Ishikawa (cell line): Measurements from ENCODE around the gene ALKBH3.

Experiments
- CEBPB ChIP-seq: IDR thresholded peaks from 2 replicates; pipeline ENCODE4 v1.6.1; 2012
- CREB1 ChIP-seq: IDR thresholded peaks from 2 replicates; pipeline ENCODE4 v1.6.1; 2012; ENCODE audit warnings: low read depth
- EGR1 ChIP-seq: IDR thresholded peaks from 2 replicates; pipeline ENCODE4 v1.6.1; 2012
- EP300 ChIP-seq: IDR thresholded peaks from 2 replicates; pipeline ENCODE4 v1.6.1; 2012; ENCODE audit warnings: borderline replicate concordance
- FOXM1 ChIP-seq: IDR thresholded peaks from 2 replicates; pipeline ENCODE4 v1.6.1; 2012; ENCODE audit warnings: low read depth, borderline replicate concordance
- MAX ChIP-seq: IDR thresholded peaks from 2 replicates; pipeline ENCODE4 v1.6.1; 2012
- NFIC ChIP-seq: IDR thresholded peaks from 2 replicates; pipeline ENCODE4 v1.6.1; 2012
- RAD21 ChIP-seq: IDR thresholded peaks from 2 replicates; pipeline ENCODE4 v1.6.1; 2012; ENCODE audit warnings: low read depth
- REST ChIP-seq: IDR thresholded peaks from 2 replicates; pipeline ENCODE4 v1.6.1; 2012; ENCODE audit warnings: low read depth, mild to moderate bottlenecking
- TAF1 ChIP-seq: IDR thresholded peaks from 2 replicates; pipeline ENCODE4 v1.6.1; 2012; ENCODE audit warnings: low read depth, mild to moderate bottlenecking
- TCF12 ChIP-seq: IDR thresholded peaks from 2 replicates; pipeline ENCODE4 v1.6.1; 2012; ENCODE audit warnings: low read depth
- TEAD4 ChIP-seq: IDR thresholded peaks from 2 replicates; pipeline ENCODE4 v1.6.1; 2012
- USF1 ChIP-seq: IDR thresholded peaks from 2 replicates; pipeline ENCODE4 v1.6.1; 2012
- YY1 ChIP-seq: IDR thresholded peaks from 2 replicates; pipeline ENCODE4 v1.6.1; 2012; ENCODE audit warnings: low read depth
- ZBTB7A ChIP-seq: IDR thresholded peaks from 2 replicates; pipeline ENCODE4 v1.6.1; 2012; ENCODE audit warnings: low read depth

ALKBH3 gene

GRCh38 chr11:43925932-43926505 lies 45.4 kb downstream of the ALKBH3 start:
- TF ChIP-seq EP300 (no peak), MAX (no peak), FOXM1 (no peak), USF1 (no peak), TCF12 (no peak), NFIC (no peak), REST (no peak), YY1 (no peak), TAF1 (no peak), EGR1 (no peak), RAD21 (no peak)

GRCh38 chr11:43927070-43927469 lies 46.4 kb downstream of the ALKBH3 start:
- TF ChIP-seq MAX (no peak), TCF12 (no peak), USF1 (no peak), EGR1 (no peak), CREB1 (no peak), NFIC (no peak), YY1 (no peak), TEAD4 (no peak)

GRCh38 chr11:43927925-43928707 lies 47.5 kb downstream of the ALKBH3 start:
- TF ChIP-seq RAD21 (no peak), USF1 (no peak), FOXM1 (no peak), CEBPB (no peak), NFIC (no peak), TAF1 (no peak), TCF12 (no peak), EP300 (no peak), TEAD4 (no peak), MAX (no peak), ZBTB7A (no peak), REST (no peak), EGR1 (no peak), CREB1 (no peak), YY1 (no peak)

GRCh38 chr11:43928721-43929120 lies 48.1 kb downstream of the ALKBH3 start:
- TF ChIP-seq ZBTB7A (no peak), FOXM1 (no peak), TAF1 (no peak), TEAD4 (no peak), TCF12 (no peak), YY1 (no peak), EGR1 (no peak), CREB1 (no peak), EP300 (no peak), USF1 (no peak), RAD21 (no peak), CEBPB (no peak), MAX (no peak), REST (no peak)
